ENCODE results near the gene PAX6.

Gene PAX6

DNA sequence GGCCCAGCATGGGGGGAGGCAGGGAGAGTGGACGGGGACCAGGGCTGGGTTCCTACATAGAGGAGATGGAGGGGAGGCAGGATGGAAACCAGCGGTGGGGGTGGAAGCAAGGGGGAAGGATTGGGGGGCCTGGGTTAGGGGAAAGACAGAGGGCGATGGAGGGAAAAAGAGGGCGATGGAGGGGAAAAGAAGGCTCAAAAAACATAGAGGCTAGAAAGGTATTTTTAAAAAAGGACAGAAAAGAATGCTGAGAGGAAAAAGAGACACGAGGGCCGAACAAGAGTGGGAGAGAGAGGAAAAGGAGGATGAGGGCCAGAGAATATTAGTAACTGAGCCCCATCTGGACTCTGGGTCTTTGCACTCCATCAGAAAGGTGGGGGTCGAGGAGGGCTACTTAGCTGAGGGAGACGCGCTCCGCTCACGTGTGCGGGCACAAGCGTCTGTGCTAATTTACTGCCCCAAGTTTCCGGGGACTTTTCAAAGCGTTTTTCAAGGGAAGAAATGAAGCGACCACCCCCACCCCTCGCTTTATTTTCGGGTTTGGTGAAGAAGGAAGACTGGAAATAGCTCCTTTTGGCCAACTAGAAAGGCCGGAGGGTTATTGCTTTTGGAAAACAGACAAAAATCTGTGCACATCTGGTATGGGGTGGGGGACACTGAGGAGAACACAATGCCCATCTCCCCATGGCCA lies 14.5 kb downstream of the PAX6 start:
- no peak for DNase-seq

DNA sequence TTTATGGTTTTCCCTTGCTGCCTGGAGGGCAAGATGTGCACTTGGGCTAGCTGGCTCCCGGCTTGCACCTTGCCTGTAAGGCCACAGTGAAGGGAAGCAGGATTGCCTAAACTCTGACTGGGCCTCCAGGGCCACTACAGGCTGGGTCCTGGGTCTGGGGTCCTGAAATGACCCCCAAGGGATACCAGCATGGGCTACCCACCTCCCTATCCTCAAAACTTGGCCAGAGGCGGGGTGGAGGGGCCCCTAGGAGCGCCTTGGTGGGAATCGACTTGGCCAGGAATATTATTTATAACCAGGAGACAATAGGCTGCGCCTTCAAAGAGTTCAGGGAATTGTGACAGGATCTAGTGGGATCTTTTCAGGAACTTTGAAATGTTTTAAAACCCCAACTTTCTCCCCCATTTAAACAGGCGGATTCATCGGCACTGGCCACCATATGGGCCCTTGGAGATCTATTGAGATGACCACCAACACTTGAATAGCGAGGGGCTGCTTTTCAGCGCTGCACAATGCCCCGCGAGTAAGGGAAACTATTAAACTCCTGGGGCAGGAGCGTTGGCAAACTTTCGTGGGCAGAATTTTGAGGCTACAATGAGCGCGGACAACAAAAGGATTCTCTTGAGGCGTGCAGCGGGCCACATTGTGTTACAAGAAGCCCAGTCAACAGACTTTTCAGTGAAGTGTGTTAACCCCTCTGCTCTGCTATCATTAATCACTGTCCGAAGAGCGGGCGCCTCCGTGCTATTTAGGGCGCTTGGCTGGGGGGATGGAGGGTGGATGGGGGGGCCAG lies 15.2 kb downstream of the PAX6 start:
- DNase-seq, result no peak

- DNase-seq, result no peak
Measured at GRCh38 chr11:31794548-31794947, 16.6 kb downstream of the PAX6 start.

DNA sequence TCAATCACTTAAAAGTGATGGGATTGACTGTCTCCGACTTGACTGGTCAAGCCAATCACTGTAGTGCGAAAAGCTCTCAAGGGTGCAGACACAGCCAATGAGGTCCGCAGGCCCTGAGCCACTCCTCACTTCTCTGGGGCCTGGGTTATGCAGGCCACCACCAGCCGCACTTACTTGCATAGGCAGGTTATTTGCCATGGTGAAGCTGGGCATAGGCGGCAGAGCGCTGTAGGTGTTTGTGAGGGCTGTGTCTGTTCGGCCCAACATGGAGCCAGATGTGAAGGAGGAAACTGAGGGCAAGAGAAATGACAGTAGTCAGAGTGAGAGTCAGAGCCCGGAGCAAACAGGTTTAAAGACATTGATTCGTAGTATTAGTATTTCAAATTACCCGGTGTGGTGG lies 17.9 kb downstream of the PAX6 start:
- DNase-seq, result no peak

- no peak for DNase-seq
Measured at GRCh38 chr11:31792456-31792855, 18.7 kb downstream of the PAX6 start.

- DNase-seq, result no peak
Measured at GRCh38 chr11:31792036-31792435, 19.1 kb downstream of the PAX6 start.

DNA sequence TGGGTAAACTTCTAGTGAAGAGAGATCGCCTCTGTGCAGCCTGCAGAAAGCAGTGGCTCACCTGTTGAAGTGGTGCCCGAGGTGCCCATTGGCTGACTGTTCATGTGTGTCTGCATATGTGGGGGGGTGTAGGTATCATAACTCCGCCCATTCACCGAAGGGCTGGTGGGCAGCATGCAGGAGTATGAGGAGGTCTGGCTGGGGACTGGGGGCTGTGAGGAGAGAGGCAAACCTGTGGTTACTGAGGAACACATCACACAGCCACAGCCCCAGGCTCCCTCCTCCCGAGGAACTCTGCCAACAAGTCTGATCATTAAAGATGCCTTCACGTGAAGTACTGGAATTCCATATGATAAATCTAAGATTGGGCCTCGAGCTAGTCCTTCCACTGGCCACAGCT lies 20.5 kb downstream of the PAX6 start:
- no peak for DNase-seq

GRCh38 chr11:31788085-31788484 lies 23.0 kb downstream of the PAX6 start:
- DNase-seq, result no peak

- DNase-seq, result no peak
Measured at GRCh38 chr11:31786996-31787685, 24.0 kb downstream of the PAX6 start.

- no peak for DNase-seq
Measured at GRCh38 chr11:31784611-31785010, 26.5 kb downstream of the PAX6 start.

GRCh38 chr11:31783252-31783651 lies 27.9 kb downstream of the PAX6 start:
- DNase-seq, result no peak

GRCh38 chr11:31782257-31782656 lies 28.9 kb downstream of the PAX6 start:
- DNase-seq, result no peak

DNA sequence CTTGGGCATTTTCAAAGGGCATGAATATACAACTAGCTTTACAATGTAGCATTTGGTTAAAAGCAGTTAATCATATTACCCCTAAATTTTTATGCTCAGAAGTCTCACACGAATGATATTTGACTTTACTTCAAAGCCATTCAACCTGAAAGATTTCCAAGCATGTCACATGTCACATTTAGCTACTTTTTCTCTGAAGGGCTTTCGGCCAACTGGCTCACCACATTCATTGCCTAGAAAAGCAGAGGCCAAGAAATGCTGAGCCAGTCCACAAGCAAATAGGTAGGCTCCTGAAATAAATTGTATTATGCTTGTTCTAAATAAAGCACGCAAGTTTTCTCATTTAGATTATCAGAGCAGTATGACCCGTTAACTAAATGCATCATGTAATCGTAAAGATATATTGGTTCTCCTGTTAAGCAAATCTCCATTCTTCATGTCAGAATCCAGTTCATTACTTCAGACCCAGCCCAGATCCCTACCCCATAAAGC lies 30.6 kb downstream of the PAX6 start:
- no peak for DNase-seq

DNA sequence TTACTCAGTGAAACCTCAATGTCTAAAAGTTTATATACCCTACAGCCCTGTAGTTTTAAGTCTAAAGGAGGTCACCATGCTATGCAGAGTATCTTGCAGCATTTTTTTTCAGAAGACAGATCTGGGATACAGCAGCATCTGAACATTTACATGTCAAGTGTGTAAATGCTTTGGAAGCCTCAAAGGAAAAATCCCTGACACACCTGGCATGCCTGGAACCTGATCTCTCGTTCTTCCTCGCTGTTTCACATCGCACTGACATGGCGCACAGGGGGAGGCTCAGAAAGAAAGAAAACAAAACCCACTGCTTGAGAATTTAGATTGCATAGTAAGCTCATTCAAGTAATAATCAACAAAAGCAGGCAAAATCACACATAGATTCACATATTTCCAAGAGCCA lies 31.0 kb downstream of the PAX6 start:
- DNase-seq, result no peak

GRCh38 chr11:31779374-31779791 lies 31.7 kb downstream of the PAX6 start:
- DNase-seq, result no peak

GRCh38 chr11:31772412-31772811 lies 38.7 kb downstream of the PAX6 start:
- DNase-seq, result no peak

DNA sequence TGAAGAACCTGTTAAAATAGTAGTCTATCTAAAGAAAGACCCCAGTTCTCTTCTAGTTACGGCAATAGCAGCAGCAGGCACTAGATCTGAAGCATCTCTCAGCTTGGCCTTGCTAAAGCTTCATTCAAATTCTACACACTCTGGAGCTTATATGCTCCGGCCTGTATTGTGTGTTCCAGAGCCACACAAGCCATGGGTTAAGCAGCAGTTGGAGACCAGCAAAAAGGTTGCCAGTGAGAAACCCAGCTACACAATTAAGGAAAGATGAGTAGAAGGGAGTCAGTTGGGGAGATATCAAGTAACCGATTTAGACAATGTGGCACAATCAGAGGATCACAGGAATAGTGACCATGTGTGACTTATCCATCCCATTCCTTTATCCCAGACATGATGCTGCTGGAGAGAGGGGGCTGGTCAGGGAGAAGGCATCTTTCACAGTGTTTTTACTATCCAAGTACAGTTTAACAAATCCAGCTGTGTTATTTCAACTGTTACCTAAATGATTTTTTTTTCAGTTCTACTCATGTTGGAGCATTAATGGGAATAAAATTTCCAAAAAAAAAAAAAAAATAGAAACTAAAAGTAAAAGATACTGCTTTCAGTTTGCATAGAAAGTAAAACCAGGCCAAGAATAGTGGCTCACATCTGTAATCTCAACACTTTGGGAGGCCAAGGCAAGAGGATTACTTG lies 41.0 kb downstream of the PAX6 start:
- DNase-seq, result no peak

GRCh38 chr11:31768749-31769640 lies 42.1 kb downstream of the PAX6 start:
- DNase-seq, result no peak

- no peak for DNase-seq
Measured at GRCh38 chr11:31767685-31768084, 43.4 kb downstream of the PAX6 start.

DNA sequence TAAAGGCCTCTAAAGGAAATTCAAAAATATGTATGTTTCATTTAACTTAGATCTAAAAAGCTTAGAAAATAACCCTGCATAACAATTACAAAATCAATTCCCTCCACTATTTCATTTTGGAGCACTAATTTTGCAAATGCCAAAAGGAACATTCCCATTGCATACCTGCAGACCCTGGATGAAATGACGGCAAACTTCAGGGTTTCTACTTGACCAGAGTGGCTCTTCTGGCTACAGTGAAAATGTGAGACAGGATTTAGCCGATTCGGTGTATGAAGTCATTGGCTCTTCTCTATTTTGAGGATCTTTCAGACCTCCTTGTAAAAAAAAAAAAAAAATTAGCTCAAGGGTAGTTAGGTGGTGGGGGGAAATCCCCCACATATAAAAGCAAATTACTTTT lies 44.1 kb downstream of the PAX6 start:
- DNase-seq, result no peak

- no peak for DNase-seq
Measured at GRCh38 chr11:31764766-31765165, 46.4 kb downstream of the PAX6 start.

GRCh38 chr11:31764261-31764660 lies 46.9 kb downstream of the PAX6 start:
- no peak for DNase-seq

Measured in activated T-cell treated with anti-CD3 and anti-CD28 coated beads, Interleukin-2, amount 50 U/mL, for 1 hour (primary cell).